Activated CD4-positive, CD25-positive, alpha-beta regulatory T cell treated with anti-CD3 and anti-CD28 coated beads, Interleukin-2, amount 50 U/mL, for 24 hours (primary cell): ENCODE data around the gene NAV2.

Experiments used
- ATAC-seq, 2 donors: fragments of 150-1000 bp; cut with Tn5 transposase; one replicate each; pipeline ENCODE4 v1.10.0; 2021; ENCODE audit warnings: mild to moderate bottlenecking in 1 of 2, moderate library complexity in 1 of 2

The NAV2 gene

DNA sequence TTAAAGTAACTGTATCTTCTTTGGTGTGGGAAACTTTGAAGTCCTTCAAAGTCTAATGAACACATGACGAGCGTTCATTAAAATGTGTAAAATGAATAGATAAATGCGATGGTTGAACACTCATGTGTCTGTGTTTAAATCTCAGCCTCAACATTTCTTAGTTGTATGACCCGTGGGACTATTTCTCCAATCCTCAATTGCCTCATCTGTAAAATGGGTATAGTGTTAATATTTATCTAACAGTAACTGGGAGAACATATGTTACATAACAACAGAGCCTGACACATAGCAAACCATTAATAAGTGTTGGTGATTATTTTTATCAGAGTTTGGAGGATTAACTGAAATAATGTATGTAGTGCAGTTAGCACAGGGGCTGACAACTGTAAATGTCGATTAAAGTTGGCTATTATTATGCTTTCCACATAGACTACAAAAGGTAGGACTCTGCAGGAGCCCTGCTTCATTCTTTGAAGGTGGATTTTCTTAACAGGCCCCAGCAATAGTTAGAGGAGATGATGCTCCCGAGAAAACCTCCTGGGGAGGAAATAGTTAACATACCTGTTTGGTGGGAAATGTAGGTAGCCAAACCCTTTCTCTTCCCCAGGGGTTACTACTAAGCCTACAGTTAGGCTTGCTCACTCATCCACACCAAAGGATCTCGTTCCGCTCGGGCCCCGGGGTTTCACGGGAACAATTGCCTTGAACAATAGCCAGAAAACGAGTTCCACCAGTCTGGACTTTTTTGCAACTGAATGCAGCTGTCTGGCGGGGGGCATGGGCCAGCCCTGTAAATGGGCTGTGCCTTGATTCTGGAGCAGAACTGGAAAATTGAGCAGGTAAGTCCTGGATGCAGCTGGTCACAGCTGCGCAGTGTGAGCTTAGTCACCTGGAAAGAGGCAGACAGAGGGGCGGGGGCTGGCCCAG is 314.3 kb downstream of the NAV2 start:
- ATAC-seq, result no peak

DNA sequence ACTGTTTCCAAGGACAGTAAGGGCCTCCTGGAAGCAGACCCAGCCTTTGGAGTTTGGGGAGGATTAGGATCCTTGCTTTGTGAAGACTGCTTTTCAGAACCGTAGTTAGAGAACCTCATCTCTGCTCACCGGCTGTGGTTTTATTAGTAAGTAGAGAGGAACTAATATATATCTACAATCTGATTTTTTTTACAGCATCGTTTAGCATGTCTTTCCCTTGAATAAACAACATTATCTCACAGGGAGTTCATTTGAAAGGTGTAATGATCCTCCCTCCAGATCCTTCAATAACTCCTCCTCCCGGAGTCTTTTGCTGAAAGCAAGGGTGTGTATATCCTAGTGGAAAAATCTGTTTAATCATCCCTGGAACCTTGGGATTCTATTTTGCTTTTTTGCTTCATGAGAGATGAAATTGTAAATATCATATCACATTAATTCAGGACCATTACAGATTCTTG is 314.9 kb downstream of the NAV2 start:
- ATAC-seq, result no peak

DNA sequence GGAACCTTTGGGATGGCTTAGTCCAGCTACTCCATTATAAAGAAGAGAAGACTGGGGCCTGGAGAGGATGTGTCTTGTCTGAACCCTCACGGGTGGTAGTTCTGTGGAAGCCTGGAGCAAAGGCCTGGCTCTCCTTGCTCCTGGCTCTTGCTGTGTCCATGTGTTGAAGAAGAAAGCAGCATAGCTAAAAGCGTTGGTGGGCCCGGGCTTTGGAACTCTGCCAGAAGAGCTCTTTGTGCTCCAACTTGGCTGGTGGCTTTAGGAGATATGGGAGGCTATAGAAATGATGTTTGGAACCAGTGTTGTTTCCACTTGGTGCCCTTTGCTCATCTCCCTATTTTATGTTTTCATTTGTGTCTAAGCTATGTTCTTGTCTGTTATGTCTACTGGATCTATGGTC is 316.6 kb downstream of the NAV2 start:
- ATAC-seq, result no peak

DNA sequence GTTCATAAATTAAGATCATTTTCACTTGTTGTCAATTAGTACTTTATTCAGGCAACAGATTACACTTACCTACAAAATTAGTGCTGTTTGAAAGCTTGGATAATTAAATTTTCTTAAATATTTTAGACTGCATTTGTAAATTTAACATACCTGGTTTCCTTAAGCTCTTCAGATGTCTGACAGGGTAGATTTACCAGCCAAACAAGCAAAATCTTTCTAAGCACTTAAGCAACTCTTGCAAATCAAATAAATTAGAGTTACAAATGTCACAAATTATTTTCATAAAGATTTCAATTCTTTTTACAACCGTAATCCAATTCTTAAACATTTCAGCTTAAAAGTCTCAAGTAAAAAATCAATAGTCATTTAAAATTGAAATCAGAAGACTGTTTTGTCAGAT is 317.8 kb downstream of the NAV2 start:
- ATAC-seq, result no peak

DNA sequence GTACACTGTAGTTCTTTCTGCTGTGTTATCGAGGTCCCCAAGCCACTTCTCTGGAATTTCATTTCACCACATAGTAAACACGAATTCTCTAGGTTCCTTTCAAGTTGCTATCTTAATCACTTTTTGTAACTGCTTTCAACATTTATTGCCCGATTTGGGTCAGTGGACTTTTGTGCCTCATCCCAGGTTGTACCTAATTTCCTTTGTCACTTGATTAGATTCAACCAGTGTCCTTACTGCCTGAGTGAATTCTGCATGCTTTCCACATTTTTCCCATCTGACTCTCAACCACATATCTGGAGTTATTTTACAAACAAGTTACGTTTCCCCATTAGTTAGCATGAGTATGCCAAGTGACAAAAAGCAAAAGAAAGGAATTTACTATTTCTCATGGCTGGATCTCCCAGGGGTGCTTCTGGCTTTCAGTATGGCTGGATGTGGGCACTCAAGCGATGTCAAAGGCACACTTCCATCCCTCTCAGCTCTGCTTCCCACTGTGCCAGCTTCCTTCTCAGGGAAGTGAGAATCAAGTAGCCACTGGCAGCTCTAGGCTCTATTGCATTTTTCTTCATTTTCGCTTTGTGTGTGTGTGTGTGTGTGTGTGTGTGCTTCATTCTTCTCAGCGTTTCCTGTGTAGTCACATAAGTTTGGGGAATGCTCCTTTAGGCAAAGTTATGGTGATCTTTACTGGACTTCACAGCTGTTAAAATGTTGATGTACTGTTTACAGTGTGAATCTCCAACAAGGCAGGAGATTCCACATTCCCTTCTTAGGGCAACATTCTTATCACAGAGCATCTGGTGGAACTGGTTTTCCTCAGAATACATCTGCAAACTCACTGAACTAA is 318.7 kb downstream of the NAV2 start:
- ATAC-seq, result no peak

DNA sequence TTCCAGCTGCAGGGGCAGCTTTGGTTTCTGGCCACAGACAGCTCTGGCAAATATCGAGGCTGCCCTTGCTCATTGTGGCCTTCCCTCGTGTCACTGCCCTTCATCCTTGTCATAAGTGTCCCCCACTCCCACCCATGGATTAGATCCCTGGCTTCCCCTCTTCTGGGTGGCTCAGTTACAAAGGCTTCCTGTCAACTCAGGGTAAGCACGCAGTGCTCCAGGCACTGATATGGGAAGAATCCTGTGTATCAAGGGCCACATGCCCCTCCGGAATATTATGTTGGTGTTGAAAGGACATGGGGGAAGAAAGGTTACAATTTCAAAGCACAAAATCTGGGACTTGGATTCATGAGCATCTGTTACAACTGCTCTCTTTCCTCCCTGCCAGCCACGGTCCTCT is 319.5 kb downstream of the NAV2 start:
- no peak for ATAC-seq

DNA sequence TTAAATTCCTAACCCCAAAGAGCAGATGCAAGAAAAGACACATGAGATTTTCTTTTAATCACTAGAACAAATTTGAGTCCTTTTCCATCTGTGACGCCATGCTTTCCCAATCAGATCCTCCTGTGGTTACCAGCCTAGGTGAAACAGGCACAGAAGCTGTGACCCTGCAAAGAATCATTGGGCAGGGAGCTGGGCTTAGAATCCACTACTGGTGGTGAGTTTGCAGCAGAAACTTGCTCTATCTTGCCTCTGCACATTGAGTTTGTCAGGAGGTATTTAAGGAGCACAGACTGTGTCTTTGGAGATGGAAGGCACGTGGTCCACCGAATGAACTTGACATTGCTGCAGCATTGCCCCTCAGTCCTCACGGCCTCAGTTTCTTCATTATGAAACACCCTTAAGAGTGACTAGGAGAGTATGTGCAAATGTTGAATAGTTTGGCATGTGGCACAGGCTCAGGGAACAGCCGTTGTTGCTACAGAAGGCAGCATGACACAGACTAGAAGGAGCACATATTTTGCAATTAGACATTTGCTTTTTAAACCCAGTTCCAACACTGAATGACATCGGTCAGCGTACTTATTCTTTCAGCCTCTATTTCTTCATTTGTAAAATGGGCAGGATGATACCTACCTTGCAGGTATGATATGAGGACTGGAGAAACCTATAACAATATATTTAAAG is 320.1 kb downstream of the NAV2 start:
- ATAC-seq, result no peak

DNA sequence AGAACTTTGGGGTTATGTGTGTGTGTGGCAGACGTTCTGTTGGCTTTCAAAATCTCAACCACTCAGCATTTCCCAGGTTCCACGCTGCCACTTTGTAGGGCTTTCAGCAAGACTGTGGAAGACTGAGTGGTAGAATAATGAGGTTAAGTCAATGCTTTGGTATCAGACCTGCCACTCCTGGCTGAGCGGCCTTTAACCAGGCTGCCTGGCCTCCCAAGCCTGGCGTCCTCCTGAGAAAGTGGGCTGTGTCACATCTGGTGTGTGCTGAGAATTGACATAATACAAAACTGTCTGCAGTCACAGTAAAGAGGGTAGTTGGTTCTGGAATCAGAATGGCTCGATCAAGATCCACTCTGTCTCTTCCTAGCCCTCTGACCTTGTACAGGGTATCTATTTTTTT is 321.2 kb downstream of the NAV2 start:
- ATAC-seq, result no peak

DNA sequence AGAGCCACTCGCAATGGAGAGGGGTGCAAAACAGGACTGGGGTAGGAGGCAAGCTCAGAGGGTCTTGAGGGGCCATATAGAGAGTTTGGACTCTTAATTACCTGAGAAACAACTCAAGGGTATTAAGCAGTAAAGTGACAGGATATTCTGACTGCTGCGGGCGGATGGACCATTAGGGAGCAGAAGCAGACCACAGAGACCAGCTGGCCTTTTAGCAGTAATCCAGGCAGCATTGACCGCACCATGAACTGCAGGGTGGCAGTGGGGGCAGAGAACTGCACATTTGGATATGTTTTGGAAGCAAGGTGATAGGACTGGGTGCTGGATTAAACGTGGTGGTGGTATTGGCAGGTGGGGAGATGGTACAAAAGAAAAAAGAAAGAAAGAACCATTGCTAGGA is 322.3 kb downstream of the NAV2 start:
- no peak for ATAC-seq

DNA sequence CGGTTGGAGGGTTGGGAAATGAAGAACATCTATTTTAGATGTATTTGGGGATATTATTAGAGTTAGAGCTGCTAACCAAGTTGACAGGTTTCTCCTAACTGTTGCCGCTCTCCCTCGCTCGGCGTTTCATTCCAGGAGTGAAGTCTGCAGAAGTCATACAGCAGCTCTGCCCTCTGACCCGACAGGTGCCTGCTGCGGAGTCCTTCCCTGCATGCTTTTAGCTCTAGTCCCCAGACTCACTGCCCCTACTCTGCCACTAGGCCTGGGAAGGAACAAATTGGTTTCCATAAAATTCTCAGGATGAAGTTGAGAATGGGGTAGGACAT is 322.7 kb downstream of the NAV2 start:
- ATAC-seq, result no peak

DNA sequence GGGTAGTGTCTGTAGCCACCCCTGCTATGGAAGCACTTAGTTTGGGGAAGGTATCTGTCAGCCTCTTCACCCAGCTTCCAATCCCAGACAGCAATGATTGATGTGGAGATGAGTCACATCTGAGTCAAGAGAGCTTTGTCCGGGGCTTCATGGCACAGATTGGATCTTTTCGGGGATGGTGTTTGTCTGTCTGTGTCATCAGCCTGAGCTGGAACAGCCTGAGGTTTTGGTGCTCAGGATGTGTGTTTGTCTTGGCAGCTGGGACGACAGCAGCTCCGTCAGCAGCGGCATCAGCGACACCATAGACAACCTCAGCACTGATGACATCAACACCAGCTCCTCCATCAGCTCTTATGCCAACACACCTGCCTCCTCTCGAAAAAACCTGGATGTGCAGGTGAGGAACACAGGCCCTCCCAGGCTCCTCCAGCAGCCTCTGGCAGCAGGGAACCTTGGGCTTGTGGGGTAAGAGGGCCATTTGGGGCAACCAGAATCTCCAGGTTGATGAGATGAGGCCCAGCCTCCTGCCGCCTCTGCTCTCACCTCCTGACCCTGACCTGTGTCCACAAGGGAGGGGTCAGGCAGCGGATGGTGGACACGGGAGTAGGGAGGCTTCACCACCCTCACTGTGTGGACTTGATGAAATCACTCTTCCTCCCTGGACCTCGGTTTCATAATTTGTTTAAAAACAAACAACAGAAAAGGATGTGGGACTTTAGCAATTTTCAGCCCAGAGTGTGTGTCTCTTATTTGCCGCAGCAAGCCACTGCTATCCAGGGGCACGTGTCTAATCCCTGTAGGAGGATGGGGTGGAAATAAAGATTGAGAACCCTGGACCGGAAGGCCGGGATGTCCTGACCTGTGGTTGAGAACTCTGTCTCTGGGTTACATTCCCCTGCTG is 323.3 kb downstream of the NAV2 start:
- no peak for ATAC-seq

DNA sequence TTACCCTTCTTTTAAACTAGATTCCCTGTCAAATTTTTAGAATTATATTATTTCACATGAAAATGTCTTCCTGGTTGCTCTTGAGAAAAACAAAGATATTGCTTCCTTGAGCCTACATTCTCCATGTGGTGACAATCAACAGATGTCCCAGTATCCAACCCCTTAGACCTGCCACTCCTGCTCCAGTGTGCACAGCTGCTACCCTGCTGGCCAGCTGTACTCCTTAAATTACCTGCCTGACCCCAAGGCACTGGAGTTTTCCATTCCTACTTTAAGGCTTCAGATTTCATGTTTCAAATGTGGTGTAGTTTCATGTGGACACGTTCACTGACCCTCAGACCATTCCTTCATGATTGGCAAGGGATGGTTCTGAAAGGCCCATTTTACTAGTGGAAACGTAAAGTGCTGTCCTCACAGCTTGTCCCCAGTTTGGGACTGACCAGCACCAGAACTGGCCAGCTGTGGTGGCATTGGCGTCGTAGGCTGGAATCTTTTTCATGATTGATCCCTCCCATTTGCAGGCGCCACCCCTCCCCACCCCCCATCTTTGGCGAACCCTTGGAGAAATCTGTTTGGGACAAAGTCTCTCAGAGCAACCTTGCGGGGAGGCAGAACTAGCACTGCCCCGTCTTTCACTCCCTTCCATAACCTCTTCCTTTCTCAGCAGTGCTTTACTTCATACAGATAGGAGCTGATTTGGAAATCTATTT is 324.1 kb downstream of the NAV2 start:
- no peak for ATAC-seq

DNA sequence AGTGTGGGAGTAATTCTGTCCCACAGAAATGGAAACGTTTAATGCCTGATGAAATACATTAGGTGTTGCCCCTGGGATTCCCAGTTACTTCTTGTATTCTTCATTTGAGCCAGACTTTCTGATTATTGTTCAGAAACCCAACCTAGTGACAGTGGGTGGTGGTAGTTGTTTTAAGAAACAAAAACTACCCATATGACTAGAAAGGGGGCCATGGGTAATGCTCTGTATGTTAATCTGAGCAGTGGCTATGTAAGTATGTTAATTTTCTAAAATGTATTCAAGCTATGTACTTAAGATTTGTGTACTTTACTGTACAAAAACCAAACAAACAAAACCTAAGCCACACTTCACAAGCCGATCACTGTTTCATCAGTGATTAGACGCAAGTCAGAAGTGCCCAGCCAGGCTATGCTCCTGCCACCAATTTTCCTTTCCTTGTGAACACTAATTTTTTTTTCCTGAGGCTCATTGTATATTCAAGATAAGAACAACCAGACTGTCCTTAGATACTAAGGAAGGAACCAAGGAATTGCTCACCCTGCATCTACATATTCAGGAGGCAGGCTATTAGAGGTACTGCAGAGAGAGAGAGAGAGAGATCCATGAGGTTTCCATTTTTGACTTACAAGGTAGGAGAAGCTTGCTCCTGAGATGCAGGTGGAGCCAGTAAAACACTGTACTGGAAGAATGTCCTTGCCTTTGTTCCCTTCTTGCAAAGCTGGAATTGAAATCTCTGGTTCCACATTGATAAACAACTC is 324.9 kb downstream of the NAV2 start:
- ATAC-seq, result no peak

DNA sequence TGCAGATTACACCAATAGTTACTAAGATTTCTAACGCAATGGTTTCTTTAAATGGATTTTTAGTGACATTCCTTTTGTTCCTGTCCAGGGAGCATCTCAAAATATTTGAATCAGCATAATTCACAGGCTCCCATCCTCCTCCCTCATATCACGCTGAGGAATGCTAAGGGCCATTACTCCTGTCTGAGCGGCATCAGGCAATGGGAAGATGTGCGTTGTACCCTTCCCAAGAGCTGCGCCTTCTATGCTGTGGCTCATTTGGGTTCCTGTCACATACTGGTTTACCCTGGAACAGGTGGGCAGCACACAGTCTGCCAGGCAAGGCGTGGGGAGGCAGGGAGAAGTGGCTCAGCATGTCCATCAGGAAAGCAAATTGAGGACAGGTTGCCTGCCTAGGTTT is 325.8 kb downstream of the NAV2 start:
- no peak for ATAC-seq

DNA sequence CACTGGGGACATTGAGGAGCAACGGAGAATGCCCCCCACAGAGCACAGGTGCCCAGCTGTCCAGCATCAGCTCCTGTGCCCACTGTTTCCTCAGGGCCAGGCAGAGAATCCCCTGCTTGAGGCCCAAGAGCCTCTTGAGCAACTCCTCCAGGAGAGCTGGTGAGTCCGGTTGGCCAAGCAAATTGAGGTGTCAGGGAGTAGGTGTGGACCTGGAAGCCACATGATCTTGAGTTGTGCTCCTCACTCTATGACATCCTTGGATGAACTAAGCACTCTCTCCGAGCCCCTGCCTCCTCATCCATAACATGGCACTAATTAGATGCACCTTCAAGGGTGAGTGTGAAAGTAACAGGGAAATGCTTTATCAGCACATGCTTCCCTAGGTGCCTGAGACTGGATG is 326.3 kb downstream of the NAV2 start:
- ATAC-seq, result no peak

DNA sequence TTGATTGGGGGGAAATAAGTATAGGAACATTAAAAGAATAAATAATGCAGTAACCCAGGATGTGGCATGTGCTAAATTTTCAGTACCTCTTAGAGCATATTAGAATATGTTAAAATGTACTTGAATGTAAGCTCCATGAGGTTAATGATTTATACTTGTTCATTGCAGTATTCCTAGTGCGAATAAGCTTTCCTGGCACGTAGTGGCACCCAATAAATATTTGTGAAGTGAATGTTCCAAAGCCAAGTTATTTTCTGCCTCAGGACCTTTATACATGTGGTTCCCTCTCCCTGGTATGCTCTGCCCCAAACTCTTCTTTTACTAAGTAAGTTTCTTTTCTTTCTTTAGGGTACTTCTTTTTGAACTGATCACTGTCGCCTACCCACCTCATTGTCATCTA is 328.9 kb downstream of the NAV2 start:
- ATAC-seq, result no peak

DNA sequence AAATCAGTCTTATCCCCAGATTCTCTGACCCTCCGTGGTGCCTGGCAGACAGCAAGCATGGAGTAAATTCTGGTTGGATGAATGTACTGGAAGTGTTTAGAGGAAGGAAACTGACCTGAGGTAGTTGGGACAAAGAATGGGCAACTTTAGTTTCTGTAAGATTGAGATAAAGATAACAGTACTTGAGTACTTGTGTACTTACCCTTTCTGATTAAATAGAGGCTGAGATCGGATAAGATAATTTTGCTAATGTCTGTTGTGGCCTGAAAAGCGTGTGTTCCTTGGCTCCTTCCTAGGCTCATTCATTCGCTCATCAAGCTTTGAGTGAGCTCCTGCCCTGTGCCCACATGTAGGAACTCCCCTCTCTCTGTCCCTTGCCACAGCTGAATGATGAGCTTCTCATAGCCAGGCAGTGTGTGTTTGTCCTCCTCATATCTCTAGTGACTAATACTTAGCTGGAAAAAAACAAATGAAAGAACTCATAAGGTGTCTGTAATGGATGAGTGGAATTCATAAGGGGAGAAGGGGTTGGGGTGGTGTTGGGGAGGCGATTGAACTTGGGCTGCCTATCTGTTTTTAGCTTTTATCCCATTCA is 329.5 kb downstream of the NAV2 start:
- no peak for ATAC-seq

DNA sequence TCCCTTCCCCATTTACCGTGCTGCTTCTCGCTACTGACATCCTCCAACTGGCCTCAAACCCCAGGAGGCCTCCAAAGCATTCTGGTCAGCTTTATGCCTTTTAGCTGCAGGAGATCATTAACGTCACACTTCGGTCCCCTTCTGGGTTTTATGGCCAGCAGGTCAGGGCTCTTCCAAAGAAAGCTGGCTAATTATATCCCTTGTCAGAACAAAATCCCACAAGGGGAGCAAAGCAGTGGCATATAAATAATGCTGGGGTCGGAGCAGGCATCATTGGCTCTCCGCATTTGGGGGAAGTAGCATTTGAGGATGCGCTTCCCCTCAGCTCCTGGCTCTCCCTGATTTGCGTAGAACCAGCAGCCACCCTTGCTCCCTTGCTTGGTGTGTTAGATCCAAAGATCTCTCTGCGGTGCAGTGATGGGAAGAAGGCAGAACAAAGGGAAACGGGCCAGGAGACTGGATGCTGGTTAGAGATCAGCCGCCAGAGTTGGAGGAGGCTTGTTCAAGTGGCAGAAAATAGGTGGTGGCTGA is 330.2 kb downstream of the NAV2 start:
- no peak for ATAC-seq

DNA sequence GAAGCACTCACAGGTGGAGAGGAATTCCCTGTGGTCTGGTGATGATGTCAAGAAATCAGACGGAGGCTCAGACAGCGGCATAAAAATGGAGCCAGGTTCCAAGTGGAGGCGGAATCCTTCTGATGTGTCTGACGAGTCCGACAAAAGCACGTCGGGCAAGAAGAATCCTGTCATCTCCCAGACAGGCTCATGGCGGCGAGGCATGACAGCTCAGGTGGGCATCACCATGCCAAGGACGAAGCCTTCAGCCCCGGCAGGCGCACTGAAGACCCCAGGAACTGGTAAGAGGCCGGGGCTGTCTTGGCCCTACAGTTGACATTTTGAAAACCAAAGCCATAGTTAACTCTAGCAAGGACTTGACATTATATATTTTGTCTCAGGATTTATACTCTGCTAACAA is 331.4 kb downstream of the NAV2 start:
- ATAC-seq, result no peak

DNA sequence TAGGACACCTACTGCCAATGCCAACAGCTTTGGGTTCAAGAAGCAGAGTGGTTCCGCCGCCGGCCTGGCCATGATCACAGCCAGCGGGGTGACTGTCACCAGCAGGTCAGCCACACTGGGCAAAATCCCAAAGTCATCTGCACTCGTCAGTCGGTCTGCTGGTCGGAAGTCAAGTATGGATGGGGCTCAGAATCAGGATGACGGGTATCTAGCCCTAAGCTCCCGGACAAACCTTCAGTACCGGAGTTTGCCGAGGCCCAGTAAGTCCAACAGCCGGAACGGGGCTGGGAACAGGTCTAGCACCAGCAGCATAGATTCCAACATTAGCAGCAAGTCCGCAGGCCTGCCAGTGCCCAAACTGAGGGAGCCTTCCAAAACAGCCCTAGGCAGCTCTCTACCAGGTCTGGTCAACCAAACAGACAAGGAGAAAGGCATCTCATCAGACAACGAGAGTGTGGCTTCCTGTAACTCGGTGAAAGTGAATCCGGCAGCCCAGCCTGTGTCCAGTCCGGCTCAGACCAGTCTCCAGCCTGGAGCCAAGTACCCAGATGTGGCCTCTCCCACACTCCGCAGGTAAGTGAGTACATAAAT is 332.6 kb downstream of the NAV2 start:
- ATAC-seq, result no peak
